Stimulated activated CD4-positive, alpha-beta T cell treated with anti-CD3 and anti-CD28 coated beads, Interleukin-1b, Interleukin-23, amount 100 ng/mL, for 1 hour (primary cell): Measurements from ENCODE around the gene CCDC50.

ENCODE experiments used
- DNase-seq, 2 donors: peaks; one replicate each; pipeline ENCODE4 v3.0.0-alpha.2; 2020; ENCODE audit warnings: low read depth in 2 of 2

Gene CCDC50, protein sequence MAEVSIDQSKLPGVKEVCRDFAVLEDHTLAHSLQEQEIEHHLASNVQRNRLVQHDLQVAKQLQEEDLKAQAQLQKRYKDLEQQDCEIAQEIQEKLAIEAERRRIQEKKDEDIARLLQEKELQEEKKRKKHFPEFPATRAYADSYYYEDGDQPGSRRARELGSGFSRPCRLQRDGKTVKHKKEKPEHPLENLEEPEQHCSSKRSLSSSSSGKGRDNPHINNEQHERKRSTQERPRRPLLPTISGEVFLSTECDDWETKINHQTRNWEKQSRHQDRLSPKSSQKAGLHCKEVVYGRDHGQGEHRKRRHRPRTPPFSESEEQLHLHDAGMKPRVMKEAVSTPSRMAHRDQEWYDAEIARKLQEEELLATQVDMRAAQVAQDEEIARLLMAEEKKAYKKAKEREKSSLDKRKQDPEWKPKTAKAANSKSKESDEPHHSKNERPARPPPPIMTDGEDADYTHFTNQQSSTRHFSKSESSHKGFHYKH

DNA sequence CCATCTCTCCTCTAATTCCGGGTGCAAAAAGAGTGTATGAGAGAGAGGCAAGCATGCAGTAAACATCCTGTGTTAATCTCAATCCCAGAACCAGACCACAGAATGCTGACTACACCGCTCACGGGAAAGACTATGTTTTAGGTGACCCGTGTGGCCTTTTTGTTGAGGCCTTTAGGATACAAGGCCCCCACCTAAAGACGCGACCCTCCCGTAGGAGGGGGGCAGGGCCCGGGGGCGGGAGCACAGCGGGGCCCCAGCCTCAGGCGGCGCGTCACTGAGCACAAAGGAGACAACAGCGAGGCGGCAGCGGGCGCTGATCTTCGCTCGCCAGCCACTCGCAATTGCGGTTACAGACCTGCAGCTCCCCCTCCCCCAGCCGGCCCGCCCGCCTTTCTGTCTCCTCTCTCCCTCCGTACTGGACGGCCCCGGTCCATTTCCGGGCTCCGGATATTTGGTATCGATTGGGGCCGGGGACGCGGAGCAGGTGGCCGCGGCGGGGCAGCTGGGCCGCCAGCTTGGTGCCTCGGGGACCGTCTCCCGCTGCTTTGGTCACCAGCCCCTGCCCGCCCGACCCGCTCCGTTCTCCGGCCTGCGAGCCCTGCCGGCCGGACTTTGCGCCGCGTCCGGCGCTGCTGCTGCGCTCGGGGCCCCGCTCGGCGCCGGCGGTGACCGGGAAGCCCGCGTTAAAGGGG lies at the start of gene CCDC50:
Gene CCDC50, plus strand, starts transcription at position 433 of the 692 bp plus-strand sequence. CDS start 281 bp downstream, outside the sequence.
- DNase-seq, result no peak

DNA sequence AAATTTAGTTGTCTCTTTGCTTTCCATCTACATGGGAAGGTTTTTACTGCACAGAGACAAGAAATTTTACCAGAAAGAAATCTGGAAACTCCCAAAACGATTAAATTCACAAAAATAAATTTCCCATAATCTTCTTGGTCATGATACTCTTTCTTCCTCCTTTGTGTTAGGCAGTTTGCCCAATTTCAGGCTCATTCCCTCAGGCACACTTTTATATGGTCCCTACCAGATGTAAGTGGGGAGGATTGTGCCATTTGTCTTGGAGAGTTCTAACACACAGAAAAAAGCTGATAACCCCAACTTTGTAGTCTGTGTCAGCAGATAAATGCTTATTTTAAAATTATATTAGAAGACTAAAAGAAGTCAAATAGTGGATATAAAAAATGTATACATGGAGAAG lies 49.1 kb upstream of the CCDC50 start:
- no peak for DNase-seq

- DNase-seq, result no peak
These were observed 48.3 kb upstream of the CCDC50 start for GRCh38 chr3:191280882-191281281.

DNA sequence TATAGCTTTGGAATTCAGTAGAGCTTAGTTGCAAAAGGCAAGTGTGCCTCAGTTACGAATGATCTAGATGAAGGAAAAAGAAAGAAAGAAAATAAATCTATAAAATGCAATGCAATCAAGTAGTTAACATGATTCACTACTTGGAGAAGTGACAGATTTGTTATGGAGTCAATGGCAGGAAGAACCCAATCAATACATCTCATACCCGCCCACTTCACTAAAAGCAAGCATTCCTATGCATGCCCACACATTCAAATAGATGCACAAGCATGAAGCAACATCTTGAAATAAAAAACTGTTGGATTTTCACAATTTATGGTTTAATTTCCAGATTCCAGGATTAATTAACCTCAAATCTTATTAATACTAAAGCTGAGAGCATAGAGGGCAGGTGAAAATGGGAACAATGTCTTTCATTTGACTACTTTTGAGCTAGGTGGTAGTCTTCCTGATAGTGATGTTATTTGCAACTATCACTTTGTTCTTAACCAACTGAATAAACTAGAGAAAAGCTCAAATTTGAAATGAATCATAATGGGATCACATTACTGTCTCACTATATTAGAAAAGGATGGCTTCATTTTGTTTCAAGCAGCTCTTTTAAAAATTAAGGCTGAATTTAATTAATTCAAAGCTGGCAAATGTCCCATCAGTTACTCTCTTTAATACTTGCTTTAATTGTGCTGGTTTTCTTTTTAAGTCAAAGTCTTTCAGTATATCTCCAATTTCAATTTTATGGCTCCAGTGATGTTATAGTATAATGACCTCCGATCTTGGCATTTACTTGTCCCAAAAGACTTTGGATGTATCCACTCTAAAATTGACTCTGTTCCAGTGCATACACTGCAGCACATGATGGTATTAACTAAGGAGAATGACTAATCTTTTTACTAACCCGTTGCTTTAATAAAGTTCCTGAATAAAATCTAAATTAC lies 46.7 kb upstream of the CCDC50 start:
- no peak for DNase-seq

GRCh38 chr3:191283400-191283799 lies 45.8 kb upstream of the CCDC50 start:
- DNase-seq, result no peak

DNA sequence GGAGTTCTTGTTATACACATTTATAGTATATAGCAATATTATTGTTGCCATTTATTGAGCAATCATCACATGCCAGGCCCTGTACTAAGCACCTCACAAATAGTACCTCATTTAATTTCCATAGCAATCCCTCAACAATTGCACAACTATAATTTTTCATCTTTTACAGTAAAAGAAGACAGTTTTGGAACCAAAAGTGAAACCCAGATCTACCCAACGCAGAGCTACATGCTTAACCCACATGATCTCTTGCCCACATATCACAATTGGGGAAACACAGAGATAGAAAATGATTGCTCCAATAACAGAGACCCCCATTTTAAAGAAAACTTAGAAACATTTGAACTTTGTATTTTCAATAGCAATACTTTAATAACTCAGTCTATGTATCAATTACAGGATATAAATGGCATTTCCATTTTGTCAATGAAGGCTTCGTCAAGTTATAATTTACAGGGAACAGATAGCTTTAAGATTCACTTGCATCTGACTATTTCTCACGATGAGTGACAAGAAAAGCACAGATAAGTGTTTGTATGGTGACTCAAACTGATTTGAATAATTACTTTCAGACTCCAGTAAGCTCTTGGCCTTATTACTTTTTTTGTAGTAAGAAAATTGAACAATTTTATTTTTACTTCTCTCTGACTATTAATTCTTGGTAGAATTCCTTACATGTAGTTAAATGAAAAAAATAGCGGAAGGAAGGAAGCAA lies 38.7 kb upstream of the CCDC50 start:
- DNase-seq, result no peak

GRCh38 chr3:191292243-191293015 lies 36.8 kb upstream of the CCDC50 start:
- DNase-seq, result no peak

DNA sequence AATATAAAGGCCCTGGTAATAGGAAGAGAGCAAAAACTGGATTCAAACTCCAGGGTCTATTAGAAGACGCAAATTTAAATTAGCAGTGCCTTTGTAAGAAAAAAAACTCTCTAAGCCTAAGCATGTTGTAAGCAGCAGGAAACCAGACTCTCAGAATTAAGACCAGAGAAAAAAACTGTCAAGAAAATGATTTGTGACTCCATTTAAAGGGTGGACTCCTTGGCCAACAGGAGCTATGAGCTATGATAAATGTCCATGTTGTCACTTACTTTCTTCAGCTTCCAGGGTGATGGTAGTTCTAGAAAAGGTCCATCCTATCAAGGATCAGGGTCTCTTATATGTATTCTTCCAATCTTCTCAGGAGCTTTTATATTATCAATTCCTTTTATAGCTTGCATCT lies 34.9 kb upstream of the CCDC50 start:
- DNase-seq, result no peak

DNA sequence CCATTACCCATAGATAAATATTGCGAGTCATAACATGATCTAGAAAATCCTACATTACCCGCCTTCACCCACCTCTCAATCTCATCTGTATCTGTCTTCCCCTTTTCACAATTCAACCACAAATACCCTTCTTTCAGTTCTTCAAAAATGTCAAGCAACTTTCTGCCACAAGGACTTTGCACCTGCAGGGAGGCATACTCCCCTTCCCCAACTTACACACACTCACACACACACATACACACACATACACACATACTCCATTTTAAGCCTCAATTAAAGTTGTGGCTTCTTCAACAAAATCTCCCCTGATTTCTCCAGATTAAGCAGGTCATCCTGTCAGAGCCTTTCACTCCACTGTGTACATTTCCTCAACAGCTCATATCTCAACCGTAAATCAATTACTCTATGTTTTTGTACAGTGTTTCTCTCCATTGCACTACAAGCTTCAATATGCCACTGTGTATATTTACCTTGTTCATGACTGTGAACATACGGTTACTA lies 33.1 kb upstream of the CCDC50 start:
- DNase-seq, result no peak

- no peak for DNase-seq
These were observed 30.3 kb upstream of the CCDC50 start for GRCh38 chr3:191298846-191299245.

DNA sequence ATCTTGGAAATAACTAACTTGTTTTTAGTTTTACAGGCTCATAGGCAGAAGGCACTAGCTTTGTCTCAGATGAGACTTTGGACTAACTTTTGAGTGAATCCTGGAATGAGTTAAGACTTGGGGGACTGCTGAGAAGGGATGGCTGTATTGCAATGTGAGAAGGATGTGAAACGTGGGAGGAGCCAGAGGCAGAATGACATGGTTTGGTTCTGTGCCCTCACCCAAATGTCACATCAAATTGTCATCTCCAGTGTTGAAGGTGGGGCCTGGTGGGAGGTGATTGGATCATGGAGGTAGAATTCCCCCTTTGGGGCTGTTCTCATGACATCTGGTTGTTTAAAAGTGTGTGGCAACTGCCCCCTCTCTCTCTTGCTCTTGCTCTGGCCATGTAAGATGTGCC lies 28.8 kb upstream of the CCDC50 start:
- no peak for DNase-seq

DNA sequence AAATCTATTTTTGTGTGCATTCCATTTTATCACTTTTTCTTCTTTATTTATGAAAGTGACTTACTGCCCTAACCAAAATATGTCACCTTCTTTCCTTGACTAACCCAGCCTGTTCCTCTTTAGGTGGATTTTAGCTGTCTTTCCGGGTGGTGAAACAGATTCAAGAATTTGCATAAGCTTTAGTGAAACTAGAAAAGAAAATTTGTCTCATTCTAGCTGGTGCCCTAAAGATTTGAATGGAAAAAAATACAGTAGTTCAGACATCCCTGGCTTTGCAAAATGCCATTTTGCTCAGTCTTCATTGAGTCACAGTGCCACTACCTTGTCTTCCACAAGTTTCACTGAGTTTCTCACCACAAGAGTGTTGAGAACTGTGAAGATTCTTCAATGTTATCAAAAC lies 28.2 kb upstream of the CCDC50 start:
- DNase-seq, result no peak

DNA sequence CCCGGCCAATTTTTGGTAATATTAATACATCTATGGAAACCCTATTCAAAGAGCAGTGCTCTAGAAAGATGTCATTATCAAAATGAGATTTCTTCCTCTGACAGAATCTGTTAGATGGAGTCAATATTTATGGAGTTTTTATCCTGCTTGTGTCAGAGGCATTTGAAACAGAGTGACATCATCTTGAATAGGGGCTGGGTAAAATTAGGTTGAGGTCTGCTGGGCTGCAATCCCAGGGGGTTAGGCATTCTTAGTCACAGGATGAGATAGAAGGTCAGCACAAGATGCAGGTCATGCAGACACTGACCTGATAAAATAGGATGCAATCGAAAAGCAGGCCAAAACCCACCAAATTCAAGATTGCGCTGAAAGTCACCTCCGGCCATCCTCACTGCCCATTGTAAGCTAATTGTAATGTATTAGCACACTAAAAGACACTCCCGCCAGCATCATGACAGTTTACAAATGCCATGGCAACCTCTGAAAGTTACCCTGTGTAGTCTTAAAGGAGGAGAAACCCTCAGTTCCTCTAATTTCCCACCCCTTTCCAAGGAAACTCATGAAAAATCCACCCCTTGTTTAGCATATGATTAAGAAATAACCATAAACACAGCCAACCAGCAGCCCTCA lies 27.3 kb upstream of the CCDC50 start:
- DNase-seq, result no peak

DNA sequence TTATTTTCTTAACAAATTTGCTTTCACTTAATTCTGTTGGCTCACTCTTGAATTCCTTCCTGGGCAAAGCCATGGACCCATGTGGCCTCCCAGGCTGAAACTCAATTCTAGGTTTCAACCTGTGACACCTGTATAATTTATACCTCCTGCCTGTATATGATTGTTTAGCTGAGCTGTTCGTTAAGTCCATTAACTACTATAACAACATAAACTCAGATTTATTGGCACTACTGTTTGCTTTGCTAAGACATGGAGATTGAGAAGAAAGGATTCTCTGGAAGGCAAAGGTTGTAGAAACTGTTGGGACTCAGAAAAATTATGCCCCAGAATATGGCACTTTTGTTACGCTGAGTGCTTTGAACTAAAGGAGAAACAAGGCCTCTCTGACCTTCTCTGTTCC lies 26.7 kb upstream of the CCDC50 start:
- DNase-seq, result no peak

- no peak for DNase-seq
These were observed 25.6 kb upstream of the CCDC50 start for GRCh38 chr3:191303596-191303995.

- DNase-seq, result no peak
These were observed 22.8 kb upstream of the CCDC50 start for GRCh38 chr3:191306428-191306827.

- no peak for DNase-seq
These were observed 21.9 kb upstream of the CCDC50 start for GRCh38 chr3:191307341-191307740.

DNA sequence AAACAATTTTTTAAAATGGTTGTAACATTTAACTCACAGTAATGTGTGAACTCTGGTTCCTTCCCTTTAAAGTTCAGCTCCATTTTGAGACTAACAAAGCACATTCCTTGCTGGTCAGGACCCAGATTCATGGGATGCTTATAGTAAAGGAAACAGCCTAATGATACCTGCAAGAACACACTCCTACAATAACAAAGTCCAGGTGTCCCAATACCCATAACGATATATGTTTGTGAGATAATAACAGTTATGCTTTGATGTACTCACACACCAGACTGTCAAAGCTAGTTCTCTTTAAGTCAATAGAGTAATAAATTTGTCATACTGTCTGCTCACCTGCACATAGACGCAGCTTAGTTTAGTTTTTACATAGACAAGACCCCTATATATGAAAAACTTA lies 15.9 kb upstream of the CCDC50 start:
- no peak for DNase-seq

DNA sequence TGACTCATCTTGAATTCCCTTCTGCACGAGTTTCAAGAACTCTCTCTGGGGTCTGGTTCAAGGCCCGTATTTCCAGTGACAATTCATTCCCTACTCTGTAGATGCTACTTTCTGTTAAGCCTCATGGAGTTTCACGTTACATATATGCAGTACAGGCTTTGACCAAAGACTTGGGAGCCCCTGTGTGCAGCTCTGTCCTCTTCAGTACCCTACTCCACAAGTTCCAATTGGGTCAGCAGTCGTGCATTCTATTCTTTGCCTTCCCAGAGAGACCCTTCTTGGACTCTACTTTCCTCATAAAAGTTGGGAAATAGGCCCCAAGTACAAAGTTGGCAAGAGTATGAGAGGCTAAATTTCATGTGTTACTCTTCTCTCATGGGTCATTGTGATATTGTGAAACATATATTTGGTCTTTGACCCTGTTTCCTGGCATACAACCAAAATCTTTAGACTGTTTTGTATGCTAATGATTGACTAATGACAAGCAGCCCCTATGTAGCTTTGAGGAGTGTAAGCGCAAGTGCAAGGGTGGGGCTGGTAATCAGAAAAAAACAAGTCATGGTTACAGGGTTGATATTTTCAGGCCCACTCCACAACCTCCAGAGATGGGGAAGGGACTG lies 15.0 kb upstream of the CCDC50 start:
- no peak for DNase-seq
